Measurements from ENCODE around the gene LRRTM3.

DNA sequence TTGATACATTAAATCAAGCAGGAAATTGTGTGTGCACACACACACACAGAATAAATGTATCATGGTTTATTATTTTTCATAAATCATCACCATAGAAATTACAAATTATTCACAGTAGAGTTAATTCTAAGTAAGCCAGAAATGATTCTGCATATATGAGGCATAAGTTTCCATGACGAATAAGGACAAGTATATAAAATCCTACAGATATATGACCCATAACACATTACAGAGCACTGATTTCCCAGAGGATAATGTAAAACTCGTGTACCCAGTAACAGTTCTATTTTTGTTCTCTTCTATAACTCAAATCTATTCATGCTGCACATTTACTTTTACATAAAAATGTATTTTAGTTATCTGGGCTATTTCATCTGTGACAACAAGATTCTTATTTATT lies 169.7 kb downstream of the LRRTM3 start:
- no peak for TF ChIP-seq POLR2A (IDR thresholded peaks at IDR 0.05)
- TF ChIP-seq, protein P1, sequence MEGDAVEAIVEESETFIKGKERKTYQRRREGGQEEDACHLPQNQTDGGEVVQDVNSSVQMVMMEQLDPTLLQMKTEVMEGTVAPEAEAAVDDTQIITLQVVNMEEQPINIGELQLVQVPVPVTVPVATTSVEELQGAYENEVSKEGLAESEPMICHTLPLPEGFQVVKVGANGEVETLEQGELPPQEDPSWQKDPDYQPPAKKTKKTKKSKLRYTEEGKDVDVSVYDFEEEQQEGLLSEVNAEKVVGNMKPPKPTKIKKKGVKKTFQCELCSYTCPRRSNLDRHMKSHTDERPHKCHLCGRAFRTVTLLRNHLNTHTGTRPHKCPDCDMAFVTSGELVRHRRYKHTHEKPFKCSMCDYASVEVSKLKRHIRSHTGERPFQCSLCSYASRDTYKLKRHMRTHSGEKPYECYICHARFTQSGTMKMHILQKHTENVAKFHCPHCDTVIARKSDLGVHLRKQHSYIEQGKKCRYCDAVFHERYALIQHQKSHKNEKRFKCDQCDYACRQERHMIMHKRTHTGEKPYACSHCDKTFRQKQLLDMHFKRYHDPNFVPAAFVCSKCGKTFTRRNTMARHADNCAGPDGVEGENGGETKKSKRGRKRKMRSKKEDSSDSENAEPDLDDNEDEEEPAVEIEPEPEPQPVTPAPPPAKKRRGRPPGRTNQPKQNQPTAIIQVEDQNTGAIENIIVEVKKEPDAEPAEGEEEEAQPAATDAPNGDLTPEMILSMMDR (IDR thresholded peaks at IDR 0.05): no peak

Measured in thyroid gland (tissue), 4 donors.